ENCODE measurements around the gene ZRSR2. TPM values are rescaled to one million over a fixed set of nuclear protein-coding genes. Genes with fewer than 3 reads are reported as not detected.

Gene ZRSR2
- total and polyA plus RNA-seq, 2 of the 13 experiments (the other 11 are each of a cell fraction or from before 2014, with no cell fraction given), result 3.6 to 4.9 TPM

DNA sequence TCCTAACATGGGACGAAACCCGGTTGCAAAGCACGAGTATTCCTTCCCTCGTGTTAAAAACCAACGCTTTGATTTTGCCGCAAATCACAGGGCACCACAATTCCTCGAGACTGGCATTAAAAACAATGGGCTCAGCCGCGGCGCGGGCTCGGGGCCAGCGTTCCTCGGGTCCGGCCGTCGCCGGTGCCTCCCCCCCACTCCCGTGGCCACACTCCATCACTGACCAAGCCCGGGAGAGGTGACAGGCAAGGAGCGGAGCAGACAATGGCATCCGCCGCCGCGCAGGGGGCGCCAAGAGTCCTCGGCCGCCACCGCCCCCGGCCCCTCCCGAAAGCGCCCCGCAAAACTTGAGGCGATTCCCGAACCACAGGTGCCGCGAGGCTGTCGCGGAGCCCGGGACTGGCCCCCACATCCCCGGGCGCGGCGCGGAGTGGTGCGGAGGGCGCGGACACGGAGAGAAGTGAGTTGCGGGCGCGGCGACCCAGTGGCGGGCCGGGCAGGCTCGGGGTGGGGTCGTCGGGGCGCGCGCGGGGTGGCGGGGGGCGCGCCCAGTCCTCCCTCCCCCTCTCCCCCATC, 63.9 kb downstream of the ZRSR2 start (continued):
- TF ChIP-seq, protein P1, sequence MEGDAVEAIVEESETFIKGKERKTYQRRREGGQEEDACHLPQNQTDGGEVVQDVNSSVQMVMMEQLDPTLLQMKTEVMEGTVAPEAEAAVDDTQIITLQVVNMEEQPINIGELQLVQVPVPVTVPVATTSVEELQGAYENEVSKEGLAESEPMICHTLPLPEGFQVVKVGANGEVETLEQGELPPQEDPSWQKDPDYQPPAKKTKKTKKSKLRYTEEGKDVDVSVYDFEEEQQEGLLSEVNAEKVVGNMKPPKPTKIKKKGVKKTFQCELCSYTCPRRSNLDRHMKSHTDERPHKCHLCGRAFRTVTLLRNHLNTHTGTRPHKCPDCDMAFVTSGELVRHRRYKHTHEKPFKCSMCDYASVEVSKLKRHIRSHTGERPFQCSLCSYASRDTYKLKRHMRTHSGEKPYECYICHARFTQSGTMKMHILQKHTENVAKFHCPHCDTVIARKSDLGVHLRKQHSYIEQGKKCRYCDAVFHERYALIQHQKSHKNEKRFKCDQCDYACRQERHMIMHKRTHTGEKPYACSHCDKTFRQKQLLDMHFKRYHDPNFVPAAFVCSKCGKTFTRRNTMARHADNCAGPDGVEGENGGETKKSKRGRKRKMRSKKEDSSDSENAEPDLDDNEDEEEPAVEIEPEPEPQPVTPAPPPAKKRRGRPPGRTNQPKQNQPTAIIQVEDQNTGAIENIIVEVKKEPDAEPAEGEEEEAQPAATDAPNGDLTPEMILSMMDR (CRISPR knock-in tag; IDR thresholded peaks at IDR 0.05), result peak; percentile 57
- TF ChIP-seq TAF1 (CRISPR knock-in tag; IDR thresholded peaks at IDR 0.05) (peak; percentile 33; the same call in 1 of the 2 replicates), MIER3 (CRISPR knock-in tag; IDR thresholded peaks at IDR 0.05; ENCODE audit: borderline replicate concordance) (no peak), ZNF773 (CRISPR knock-in tag; IDR thresholded peaks at IDR 0.05; ENCODE audit: borderline replicate concordance) (no peak), SOX13 (IDR thresholded peaks at IDR 0.05) (no peak), SOX13 (CRISPR knock-in tag; conservative IDR thresholded peaks at IDR 0.05 in 1 of 2, IDR thresholded peaks at IDR 0.05 in 1 of 2) (0 out of 4 replicates have a peak, but pooled peaks of 1 of the 2 experiments have one; percentile 15), RBFOX2 (IDR thresholded peaks at IDR 0.05; ENCODE audit: low read depth, low read length) (peak; percentile 5; the same call in 1 of the 2 replicates), TCF7L2 (IDR thresholded peaks at IDR 0.05; ENCODE audit: low read depth, low read length) (no peak), ZNF414 (CRISPR knock-in tag; IDR thresholded peaks at IDR 0.05) (no peak), ZNF678 (CRISPR knock-in tag; IDR thresholded peaks at IDR 0.05) (no peak), ZBTB44 (CRISPR knock-in tag; IDR thresholded peaks at IDR 0.05) (no peak), ZBTB7B (CRISPR knock-in tag; IDR thresholded peaks at IDR 0.05) (0 out of 2 replicates have a peak, but pooled peaks have one; percentile 4), ASH2L (IDR thresholded peaks at IDR 0.05; ENCODE audit: insufficient read length, low read depth, low read length) (peak; percentile 21), HOXA7 (CRISPR knock-in tag; IDR thresholded peaks at IDR 0.05) (no peak), EHMT2 (IDR thresholded peaks at IDR 0.05; ENCODE audit: borderline replicate concordance, low read depth, low read length) (no peak), ZSCAN25 (CRISPR knock-in tag; IDR thresholded peaks at IDR 0.05) (no peak), SAP130 (CRISPR knock-in tag; IDR thresholded peaks at IDR 0.05; ENCODE audit: low read depth) (peak; percentile 12; the same call in 1 of the 2 replicates), ZNF484 (CRISPR knock-in tag; IDR thresholded peaks at IDR 0.05; ENCODE audit: borderline replicate concordance, low read depth) (no peak), FOXK2 (IDR thresholded peaks at IDR 0.05) (no peak), KDM2A (CRISPR knock-in tag; IDR thresholded peaks at IDR 0.05; ENCODE audit: borderline replicate concordance, low read depth) (peak; percentile 55), HOXA5 (CRISPR knock-in tag; IDR thresholded peaks at IDR 0.05) (no peak; the same call in 1 of the 2 replicates)
- TF ChIP-seq, protein P2, sequence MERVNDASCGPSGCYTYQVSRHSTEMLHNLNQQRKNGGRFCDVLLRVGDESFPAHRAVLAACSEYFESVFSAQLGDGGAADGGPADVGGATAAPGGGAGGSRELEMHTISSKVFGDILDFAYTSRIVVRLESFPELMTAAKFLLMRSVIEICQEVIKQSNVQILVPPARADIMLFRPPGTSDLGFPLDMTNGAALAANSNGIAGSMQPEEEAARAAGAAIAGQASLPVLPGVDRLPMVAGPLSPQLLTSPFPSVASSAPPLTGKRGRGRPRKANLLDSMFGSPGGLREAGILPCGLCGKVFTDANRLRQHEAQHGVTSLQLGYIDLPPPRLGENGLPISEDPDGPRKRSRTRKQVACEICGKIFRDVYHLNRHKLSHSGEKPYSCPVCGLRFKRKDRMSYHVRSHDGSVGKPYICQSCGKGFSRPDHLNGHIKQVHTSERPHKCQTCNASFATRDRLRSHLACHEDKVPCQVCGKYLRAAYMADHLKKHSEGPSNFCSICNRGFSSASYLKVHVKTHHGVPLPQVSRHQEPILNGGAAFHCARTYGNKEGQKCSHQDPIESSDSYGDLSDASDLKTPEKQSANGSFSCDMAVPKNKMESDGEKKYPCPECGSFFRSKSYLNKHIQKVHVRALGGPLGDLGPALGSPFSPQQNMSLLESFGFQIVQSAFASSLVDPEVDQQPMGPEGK (CRISPR knock-in tag; IDR thresholded peaks at IDR 0.05), result peak; percentile 72
- TF ChIP-seq, protein P3, sequence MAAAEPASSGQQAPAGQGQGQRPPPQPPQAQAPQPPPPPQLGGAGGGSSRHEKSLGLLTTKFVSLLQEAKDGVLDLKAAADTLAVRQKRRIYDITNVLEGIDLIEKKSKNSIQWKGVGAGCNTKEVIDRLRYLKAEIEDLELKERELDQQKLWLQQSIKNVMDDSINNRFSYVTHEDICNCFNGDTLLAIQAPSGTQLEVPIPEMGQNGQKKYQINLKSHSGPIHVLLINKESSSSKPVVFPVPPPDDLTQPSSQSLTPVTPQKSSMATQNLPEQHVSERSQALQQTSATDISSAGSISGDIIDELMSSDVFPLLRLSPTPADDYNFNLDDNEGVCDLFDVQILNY (CRISPR knock-in tag; conservative IDR thresholded peaks at IDR 0.05), result no peak

All from HepG2 (cell line).